Measurements from ENCODE around the gene MSLN. TPM values are rescaled to one million over a fixed set of nuclear protein-coding genes. Genes with fewer than 3 reads are reported as not detected.
"Not testable (repeated sequence)": the region's sequence is repeated elsewhere in the genome, so short reads cannot be mapped to it uniquely, and the experiment has no call there.

Gene MSLN
- total and polyA plus RNA-seq, 8 donors = 0.92 to 83.7 (median 5.2) TPM; not detected in 1

- Histone ChIP-seq H3K27me3 (peaks cover 0 to 33% (median 0%) of the 10 kb centered on the region in 3 donors), H3K9me3 (no peaks in the 10 kb centered on the region), H3K27ac (peak overlapping the region; percentile 65 to 87 (median 84)), H3K36me3 (peaks cover 26 to 40% (median 35%) of the 10 kb centered on the region in 4 donors), H3K4me3 (peak overlapping the region; percentile 77 to 97 (median 92)), H3K4me1 (peaks cover 10 to 28% (median 20%) of the 10 kb centered on the region in 4 donors)
- no peak for DNase-seq
- TF ChIP-seq EP300 (IDR thresholded peaks at IDR 0.05) (no peak), POLR2A (IDR thresholded peaks at IDR 0.05) (no peak), CTCF (IDR thresholded peaks at IDR 0.05) (no peak), POLR2AphosphoS5 (IDR thresholded peaks at IDR 0.05) (no peak)
- intact Hi-C loops (cut with DNase I; ENCODE audit: low total_unique reads) = no loop called here
- 0 to 1% (median 1%) methylated on average over 14 to 22 of the region's 22 CpGs; no CpG with 5 or more reads in 1 of the 5 donors for WGBS, 5 donors
Observed at GRCh38 chr16:740459-740763, 20.1 kb upstream of the MSLN start.

GRCh38 chr16:740764-741505 lies 19.6 kb upstream of the MSLN start, which contains the start of gene CIAO3:
Gene CIAO3, minus strand, starts transcription at chr16:740997. Its CDS starts 12 bp downstream, at chr16:740985.
- TF ChIP-seq EP300 (IDR thresholded peaks at IDR 0.05) (no peak), POLR2A (IDR thresholded peaks at IDR 0.05) (peak in 1 of 4 donors; percentile 26), POLR2AphosphoS5 (IDR thresholded peaks at IDR 0.05) (peak; percentile 99), CTCF (IDR thresholded peaks at IDR 0.05) (peak in 5 of 7 experiments; percentile 88 to 97 (median 94))
- Histone ChIP-seq H3K4me3 (peak within 1 kb of the TSS; percentile 77 to 97 (median 92)), H3K27ac (peak within 1 kb of the TSS; percentile 81 to 90 (median 85)), H3K27me3 (peaks cover 0 to 33% (median 0%) of the 10 kb centered on the region in 3 donors), H3K4me1 (peaks cover 10 to 28% (median 20%) of the 10 kb centered on the region in 4 donors), H3K9me3 (no peaks in the 10 kb centered on the region), H3K36me3 (peaks cover 21 to 35% (median 29%) of the 10 kb centered on the region in 4 donors)
- peak; percentile 91 to 96 for DNase-seq
- WGBS, 5 donors = 0 to 1% (median 1%) methylated on average over 28 to 79 of the region's 79 CpGs
- intact Hi-C loops (cut with DNase I; ENCODE audit: low total_unique reads) = no loop called here

- intact Hi-C loops (cut with DNase I; ENCODE audit: low total_unique reads) = no loop called here
- TF ChIP-seq POLR2AphosphoS5 (IDR thresholded peaks at IDR 0.05) (no peak), POLR2A (IDR thresholded peaks at IDR 0.05) (no peak), CTCF (IDR thresholded peaks at IDR 0.05) (no peak), EP300 (IDR thresholded peaks at IDR 0.05) (no peak)
Observed at GRCh38 chr16:741986-742629, 18.4 kb upstream of the MSLN start.

GRCh38 chr16:742894-743293 lies 17.6 kb upstream of the MSLN start:
- DNase-seq; H3K27ac ChIP-seq; intact Hi-C loops (cut with DNase I; ENCODE audit: low total_unique reads); H3K4me3 ChIP-seq; H3K9me3 ChIP-seq: not testable (repeated sequence)
- peaks cover 2 to 15% (median 10%) of the 10 kb centered on the region in 4 donors for H3K36me3 ChIP-seq
- 80 to 88% (median 85%) methylated on average over 14 of the region's 14 CpGs for WGBS, 5 donors
- H3K27me3 ChIP-seq = peaks cover 0 to 33% (median 0%) of the 10 kb centered on the region in 3 donors
- H3K4me1 ChIP-seq = peaks cover 10 to 24% (median 20%) of the 10 kb centered on the region in 4 donors

More at GRCh38 chr16:741986-742629, 18.4 kb upstream of the MSLN start:
- Histone ChIP-seq H3K36me3 (peaks cover 10 to 23% (median 18%) of the 10 kb centered on the region in 4 donors), H3K9me3 (no peaks in the 10 kb centered on the region), H3K27me3 (peaks cover 0 to 33% (median 0%) of the 10 kb centered on the region in 3 donors), H3K4me3 (no peak overlapping the region), H3K4me1 (peaks cover 10 to 28% (median 20%) of the 10 kb centered on the region in 4 donors), H3K27ac (no peak overlapping the region)
- 83 to 92% (median 90%) methylated on average over 12 to 15 of the region's 15 CpGs for WGBS, 5 donors
- DNase-seq = no peak
